GM19372 (cell line): Measurements from ENCODE around the gene SACM1L.
"Not testable (repeated sequence)": the region's sequence is repeated elsewhere in the genome, so short reads cannot be mapped to it uniquely, and the experiment has no call there.

ENCODE experiments used
- ATAC-seq: cut with Tn5 transposase; IDR thresholded peaks from one replicate; pipeline ENCODE4 v1.9.1; 2021; ENCODE audit warnings: mild to moderate bottlenecking, low read depth, moderate library complexity; ENCODE audit not compliant: unreplicated experiment

SACM1L gene

DNA sequence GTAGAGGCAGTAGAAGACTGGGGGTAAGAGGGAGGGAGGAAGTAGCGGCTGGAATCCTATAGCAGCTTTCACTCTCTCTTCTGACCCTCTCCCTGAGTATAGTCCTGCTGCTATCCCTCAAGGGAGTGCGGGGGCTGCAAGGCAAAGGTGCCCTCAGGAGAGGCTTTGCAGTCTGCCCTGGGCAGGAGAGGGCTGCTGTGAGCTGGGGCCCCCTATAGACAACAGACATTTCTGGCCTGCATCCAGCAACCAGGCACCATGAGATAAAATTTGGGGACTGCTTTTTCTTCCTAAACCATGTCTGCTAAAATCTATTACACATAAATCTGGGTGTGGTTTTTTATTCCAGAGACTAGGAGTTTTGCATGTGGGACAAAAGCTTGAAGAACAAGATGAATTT is 48.0 kb downstream of the SACM1L start:
- ATAC-seq, result no peak

DNA sequence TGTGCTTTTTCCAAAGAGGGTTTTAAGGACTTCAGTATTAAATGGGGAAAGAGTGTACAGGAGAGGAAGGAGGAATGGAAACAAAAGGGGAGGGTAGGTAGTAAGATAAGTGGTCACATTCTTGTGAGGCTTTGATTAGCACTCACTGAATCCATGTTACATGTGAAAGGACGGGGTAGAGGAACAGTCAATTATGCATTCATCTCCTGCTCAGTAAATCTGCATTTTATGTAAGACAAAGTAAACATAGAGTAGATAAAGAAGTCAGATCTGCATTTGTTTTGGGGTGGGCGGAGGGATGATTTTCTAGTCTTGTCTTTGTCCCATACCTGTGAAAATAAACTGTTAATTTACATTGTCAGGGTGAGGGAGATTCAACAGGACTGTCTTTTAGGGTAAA is 50.8 kb downstream of the SACM1L start:
- no peak for ATAC-seq

DNA sequence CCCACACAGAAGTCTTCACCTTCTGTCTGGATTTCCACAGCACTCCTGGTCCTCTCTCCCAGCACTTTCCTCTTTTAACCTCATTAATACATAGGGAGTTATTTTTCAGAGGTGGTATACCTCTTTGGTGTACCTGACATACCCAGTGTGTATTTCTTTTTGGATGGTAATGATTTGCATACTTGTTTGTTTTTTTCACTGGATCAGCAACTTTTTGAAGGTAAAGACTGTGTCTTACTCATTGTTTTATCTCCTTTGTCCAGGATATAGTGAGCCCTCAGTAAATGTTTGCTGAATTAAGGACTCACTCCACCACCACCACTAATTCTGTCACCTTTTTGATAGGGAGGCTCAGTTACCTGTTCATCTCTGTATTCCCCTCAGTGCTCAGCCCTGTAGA is 52.1 kb downstream of the SACM1L start:
- no peak for ATAC-seq

DNA sequence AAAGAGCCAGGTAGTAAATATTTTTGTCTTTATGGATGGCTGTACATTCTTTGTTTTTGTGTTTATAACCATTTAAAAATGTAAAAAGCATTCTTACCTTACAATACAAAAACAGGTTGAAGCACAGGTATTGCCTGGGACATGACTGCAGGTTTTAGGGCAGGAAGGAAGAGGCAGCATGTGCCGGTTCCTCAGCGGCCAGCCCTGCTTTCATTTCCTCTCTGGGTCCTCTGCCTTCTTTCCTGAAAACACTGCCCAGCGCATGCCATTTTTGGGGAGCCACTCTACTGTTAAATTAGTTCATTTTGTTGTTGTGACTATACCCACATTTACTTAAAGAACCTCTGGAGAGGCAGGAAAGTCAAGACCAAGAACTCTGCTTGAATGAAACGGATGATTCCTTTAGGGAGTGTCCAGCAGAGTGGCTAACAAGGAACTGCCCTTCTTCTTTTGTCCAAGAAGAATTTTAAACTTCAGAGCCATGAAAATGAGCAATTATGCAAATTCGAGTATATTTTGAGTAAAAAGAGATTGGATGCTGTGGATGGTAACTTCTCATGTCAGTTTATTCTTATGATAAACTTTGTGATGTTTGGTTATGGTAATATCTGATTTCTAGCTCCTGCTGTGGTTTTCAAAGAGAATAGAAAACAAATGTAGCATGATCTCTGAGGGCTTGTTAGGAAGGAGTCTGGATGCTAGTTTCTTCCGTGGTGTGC is 52.7 kb downstream of the SACM1L start:
- no peak for ATAC-seq

DNA sequence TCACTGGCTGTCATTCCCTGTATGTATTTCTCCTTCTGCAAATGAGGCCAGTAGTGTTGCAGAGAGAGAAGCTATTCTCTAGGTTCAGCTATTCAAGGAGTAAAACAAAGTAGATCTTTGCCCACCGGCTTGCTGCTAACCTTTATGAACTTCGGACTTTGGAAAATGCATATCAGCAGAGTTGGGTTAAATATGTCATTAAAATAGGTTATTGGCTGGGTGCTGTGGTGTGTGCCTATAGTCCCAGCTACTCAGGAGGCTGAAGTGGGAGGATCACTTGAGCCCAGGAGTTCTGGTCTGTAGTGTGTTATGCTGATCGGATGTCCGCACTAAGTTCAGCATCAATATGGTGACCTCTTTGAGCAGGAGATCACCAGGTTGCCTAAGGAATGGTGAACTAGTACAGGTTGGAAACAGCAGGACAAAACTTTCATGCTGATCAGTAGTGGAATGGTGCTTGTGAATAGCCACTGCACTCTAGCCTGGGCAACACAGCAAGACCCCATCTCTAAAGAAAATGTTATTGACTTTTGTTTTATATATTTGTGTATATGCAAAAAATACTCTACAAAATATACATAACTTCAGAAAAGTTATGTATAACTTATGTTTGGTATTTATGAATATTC is 53.4 kb downstream of the SACM1L start:
- ATAC-seq, result no peak

DNA sequence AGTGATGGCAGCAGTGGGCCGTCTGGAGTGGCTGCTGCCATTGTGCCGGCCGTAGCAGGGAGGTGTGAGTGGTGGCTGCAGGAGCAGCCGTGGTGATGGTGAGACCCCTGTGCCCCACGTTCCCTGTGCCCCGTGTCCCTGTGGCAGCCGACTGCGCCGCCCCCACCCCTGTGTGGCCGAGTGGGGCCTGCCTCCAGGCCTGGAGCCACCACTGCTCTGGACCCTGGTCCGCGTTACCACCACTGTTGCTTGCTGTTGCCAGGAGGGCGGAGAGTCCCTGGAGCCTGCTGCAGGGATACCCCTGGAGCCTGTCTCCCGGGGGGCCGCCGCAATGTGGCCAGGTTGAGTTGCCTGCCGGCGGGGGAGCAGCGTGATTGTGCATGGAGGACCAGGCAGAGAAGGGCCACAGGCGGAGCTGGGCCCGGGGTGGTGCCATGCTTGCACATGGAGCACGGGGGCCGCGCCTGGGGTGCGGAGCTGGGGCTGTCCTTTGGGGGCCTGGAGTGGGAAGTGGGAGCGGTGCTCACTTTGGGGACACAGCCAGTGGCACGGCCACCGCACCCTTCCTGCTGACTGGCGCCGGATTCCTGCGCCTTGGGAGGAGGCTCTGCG is 57.1 kb downstream of the SACM1L start:
- ATAC-seq, result no peak

DNA sequence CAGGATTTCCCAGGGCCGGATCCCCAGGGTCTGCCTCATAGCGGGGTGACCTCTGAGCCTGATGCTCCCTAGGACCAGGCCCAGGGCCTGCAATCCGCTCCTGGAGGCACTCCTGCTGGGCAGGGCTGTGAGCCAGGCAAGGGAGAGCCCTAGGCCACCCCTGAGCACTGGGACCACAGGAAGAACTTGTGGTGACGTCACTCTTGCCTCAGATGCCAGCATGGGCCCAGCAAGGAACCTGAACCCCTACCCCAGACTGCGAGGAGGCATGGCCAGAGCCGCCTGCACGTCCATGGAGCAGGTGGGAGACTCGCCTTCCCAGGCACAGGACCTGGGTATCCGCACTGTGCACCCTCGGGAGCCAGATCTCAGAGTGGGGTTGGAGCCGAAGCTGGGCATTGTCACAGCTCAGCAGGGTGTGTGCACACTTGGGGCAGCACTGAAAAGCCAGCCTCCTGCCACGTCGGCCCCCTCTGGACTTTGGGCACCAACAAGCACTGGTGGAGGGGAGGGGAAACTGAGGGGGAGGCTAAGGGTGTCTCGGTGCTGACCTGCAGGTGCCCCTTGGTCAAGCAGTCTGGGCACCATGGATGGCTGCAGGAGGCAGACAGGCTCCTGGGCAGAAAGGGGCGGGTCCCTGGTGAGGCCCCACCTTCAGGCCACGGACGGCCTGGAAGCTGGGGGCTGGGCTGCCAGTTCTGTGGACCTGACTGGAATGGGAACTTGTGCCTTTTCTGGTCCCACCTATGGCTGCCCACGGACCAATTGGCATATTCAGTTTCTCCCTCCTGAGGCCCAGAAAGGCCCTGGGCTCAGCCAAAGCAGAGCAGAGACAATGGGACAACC is 57.8 kb downstream of the SACM1L start:
- ATAC-seq, result no peak

DNA sequence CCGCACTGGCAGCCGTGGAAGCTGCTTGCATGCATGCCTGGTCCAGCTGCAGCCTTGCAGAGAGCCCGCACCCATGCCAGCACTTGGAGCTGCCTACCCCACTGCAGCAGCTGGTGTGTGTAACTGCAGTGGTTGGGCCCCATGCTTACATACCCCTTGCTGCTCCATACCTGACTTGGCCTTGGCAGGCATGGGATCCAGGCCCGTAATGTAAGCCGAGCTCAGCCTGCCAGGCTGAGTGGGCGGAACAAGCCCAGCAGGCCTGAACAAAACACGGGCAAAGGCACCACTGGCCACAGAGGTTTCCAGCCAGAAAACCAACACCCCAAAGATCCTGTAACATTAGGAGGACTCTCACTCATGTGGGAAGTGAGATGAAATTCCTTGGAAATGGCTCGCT is 58.9 kb downstream of the SACM1L start:
- ATAC-seq, result no peak

DNA sequence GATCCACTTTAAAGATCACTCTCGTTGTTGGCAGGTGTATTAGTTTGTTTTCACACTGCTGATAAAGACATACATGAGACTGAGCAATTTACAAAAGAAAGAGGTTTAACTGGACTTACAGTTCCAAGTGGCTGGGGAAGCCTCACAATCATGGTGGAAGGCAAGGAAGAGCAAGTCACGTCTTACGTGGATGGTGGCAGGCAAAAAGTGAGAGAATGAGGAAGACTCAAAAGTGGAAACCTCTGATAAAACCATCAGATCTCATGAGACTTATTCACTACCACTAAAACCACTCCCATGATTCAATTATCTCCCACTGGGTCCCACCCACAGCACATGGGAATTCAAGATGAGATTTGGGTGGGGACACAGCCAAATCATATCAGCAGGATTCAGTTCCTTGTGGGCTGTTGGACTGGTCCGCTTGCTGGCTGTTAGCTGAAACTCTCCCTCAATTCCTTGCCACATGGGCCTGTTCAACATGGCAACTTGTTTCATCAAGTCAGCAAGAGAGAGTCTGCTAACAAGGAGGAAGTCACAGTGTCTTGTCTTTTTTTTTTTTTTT is 59.9 kb downstream of the SACM1L start:
- ATAC-seq, result not testable (repeated sequence)

DNA sequence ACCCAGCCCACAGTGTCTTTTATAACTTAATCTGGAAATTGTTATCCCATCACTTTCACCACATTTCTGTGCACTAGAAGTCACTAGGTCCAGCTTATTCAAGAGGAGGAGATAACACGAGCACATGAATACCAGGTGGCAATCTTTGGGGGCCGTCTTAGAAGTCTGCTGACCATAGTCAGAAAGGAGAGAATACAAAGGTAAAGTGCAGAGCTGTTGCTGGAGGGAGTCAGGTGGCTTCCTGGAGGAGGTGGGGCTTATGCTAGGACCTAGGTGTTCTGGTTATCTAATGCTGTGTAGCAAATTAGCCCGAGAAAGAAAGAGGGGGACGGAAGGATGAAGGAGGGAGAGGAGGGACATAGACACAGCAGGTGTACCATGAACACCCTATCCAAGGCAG is 60.7 kb downstream of the SACM1L start:
- no peak for ATAC-seq

DNA sequence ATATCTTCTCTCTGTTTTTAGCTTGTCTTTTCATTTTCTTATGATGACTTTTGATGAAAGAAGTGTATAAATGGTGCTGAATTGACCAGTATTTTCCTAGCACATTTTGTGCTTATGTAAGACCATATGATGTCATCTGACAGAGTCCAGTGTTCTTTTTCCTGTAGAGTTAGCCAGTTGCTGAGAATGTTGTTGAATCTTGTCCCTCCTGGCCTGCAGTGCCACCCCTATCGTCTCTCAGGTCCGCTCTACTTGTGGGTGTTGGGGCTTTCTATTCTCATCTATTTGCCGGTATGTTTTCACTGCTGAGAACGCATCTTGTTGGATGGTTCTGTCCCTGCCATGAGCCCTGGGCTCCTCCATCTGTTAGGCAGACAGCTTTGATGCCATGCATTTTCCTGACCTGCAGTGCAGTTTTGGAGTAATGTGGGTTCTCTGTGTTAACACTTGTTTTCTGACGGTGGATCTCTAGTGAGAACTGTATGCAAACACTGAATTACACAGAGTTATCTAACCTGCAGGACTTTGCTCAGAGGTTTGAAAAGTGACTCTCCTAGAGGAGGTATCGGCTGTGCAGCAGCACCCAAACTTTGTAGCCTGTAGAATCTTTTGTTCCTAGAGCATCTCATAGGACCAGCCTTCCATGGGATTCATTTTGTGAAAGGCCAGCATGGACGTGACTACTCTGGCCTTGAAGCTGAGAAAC is 62.5 kb downstream of the SACM1L start:
- no peak for ATAC-seq

DNA sequence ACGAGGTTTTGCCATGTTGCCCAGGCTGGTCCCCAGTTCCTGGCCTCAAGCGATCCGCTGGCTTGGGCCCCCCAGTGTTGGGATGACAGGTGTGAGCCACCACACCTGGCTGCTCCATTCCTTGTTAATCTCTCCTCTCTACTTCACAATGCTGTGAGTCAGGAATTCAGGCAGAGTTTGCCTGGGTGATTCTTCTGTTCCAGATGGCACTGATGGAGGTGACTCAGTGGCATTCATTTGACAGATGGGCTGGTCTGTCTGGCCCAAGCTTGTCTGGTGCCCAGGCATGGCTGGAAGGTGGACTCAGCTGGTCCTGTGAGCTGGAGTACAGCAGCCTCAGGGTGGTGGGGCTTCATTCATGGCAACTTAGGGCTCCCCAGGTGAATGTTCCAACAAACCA is 63.9 kb downstream of the SACM1L start:
- ATAC-seq, result no peak

DNA sequence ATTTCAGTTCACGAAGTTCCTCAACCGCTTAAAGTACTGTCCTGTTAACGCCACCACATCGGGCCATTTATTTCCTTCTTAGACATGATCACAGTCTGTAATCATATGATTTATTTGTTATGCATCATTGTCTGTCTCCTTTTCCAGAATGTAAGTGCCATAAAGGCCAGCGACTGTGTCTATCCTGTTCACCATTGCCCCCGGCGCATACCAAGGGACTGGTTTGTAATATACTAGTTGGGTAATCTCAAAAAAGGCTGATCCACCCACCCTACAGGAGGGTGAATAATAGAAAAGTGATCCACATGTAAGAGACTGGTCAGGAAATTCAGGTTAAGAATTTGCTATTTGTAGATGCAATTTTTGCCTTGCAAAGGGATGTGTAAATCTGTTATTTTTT is 65.3 kb downstream of the SACM1L start:
- ATAC-seq, result no peak

DNA sequence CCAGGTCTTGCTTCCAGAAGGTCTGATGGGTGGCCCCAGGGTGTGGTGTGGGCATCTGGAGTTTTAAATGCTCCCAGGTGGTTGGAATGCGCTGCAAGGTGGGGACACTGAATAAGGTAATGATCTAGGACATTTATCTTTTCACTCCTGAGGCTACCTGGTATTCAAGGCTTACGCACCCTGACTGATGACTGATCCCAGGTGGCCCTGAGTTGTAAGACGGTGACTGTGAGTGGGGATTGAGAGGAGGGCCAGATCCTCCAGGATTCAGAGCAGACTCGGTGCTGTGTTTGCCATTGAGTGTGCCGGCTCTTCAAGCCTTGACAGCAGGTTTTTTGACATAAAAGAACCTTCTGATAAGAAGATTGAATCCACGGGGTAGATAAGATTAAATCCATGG is 66.9 kb downstream of the SACM1L start:
- ATAC-seq, result no peak

DNA sequence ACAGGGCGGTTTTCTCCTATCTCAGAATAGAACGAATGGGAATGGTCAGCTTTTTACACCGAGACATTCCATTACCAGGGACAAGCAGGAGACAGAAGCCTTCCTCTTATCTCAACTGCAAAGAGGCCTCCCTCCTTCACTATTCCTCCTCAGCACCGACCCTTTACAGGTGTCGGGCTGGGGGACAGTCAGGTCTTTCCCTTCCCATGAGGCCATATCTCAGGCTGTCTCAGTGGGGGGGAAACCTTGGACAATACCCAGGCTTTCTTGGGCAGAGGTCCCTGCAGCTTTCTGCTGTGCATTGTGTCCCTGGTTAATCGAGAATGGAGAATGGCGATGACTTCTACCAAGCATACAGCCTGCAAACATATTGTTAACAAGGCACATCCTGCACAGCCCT is 67.9 kb downstream of the SACM1L start:
- ATAC-seq, result not testable (repeated sequence)

DNA sequence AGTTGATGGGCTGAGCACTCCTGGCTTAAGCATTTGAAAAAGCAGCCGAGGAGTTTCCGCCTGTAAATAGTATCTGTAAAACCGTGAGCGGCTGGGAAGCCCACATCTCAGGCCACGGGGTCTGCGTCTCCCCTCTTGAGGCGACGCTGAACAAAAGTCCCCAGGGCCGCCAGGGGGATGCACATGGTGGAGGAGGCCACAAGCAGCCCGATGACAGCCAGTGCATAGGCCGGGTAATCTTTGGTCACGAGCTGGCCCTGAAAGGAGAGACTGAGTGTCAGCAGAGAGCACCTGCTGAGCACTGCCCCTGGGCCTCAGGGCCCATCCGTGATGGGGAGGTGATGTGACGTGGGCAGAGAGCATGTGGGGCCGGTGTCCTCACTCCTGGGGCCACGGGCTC is 69.7 kb downstream of the SACM1L start:
- ATAC-seq, result no peak

DNA sequence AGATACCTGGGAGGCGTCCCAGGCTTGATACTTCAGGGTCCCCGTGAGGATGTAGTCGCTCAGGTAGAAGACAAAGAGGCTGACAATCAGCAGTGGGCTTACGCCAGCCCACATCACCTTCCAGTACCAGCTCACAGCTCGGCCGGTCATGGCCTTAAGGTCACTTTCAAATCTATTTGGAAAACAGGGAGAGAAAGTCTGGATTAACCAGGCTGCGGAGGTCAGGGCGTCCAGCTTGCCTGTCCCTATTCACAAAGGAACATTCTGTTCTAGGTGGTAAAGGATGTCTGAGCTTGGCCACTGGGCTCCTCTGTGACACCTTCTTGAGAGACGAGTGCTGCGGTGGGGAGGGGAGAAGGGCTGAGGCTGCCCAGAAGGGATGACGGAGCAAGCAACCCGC is 70.7 kb downstream of the SACM1L start:
- no peak for ATAC-seq

DNA sequence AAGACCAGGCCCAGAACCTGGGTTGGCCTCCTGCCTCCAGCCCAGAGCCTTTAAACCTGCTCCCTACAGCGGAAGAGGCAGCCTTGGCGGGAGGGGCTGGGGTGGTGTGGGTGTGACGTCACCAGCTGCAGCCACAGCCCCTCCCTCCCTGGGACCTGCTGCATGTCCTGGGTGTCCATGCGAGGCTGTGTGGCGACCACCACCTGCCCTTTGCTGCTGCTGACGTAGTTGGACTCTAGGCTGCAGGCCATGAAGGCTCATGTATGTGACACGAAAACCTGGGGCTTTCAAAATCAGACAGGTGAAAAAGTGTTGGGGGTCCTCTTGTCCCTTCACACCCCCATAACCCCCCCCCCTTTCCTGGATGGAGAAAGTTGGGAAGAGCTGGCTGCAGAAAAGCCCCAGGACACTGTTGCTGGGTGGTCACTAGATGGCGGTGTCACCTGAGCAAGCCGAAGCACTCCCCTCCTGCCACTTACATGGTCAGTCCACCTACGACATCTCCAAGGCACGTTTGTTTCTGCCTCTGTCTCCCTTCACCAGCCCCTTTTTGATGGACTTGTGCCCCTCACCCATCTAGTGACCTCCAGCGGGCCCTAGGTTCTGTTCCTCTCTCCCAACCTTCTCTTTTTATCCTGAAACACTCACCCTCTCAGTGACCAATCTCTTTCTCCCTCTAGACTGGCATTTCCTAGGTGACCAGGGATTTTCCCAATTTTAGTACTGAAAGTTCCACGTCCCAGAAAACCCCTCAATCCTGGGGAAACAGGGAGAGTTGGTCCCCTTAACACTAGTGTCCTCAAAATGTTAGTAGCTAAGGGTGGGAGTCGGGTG is 71.9 kb downstream of the SACM1L start:
- no peak for ATAC-seq

DNA sequence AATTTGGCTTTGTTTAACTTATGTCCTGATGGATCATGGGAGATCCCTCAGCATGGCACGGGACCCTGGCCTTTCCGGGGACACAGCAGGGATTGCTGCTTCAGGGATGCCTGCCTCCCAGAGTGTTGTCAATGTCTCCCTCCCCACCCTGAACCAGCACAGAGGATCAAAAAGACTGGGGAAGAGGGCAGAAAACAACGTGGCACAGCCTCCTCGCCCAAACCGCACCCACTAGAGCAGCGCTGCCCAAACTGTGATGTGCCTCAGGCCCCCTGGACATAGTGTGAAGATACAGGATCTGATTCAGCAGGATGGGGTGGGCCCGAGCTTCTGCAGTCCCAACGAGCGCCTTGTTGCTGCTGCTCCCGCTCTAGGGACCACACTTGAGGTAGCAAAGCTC is 72.6 kb downstream of the SACM1L start:
- no peak for ATAC-seq
